A549 (cell line): ENCODE data around the gene DENND4B.

Source experiments
- CHD2 ChIP-seq: fragments of 150-350 bp; IDR thresholded peaks from 2 replicates; pipeline ENCODE4 v1.6.1; 2014; ENCODE audit warnings: low read length; ENCODE audit not compliant: partially characterized antibody
- CTCF ChIP-seq: fragments of >200 bp; sonication (Bioruptor Twin); formaldehyde crosslinking; IDR thresholded peaks from 3 replicates; pipeline ENCODE4 v1.5.1; 2016
- EHMT2 ChIP-seq: fragments of 200-600 bp; sonication (generic); IDR thresholded peaks from 2 replicates; pipeline ENCODE4 v1.6.1; 2016; ENCODE audit warnings: antibody characterized with exemption, low read depth, mild to moderate bottlenecking, moderate library complexity
- EP300 ChIP-seq, 2 experiments: fragments of >200 bp; sonication (Bioruptor Twin); formaldehyde crosslinking; IDR thresholded peaks; 2 replicates in 1 of 2; 3 replicates in 1 of 2; pipeline ENCODE4 v1.6.1; 2016 to 2017
- ESRRA ChIP-seq: fragments of 150-350 bp; IDR thresholded peaks from 2 replicates; pipeline ENCODE4 v1.6.1; 2014; ENCODE audit warnings: mild to moderate bottlenecking, low read length, borderline replicate concordance
- NFE2L2 ChIP-seq: fragments of 150-350 bp; conservative IDR thresholded peaks from 2 replicates; pipeline ENCODE4 v1.6.1; 2014; ENCODE audit warnings: low read length
- PBX3 ChIP-seq: IDR thresholded peaks from 2 replicates; pipeline ENCODE4 v1.6.1; 2012
- POLR2A ChIP-seq: IDR thresholded peaks from 2 replicates; pipeline ENCODE4 v1.6.1; 2012; ENCODE audit warnings: mild to moderate bottlenecking, low read length
- POLR2AphosphoS2 ChIP-seq: conservative IDR thresholded peaks from 2 replicates; pipeline ENCODE4 v1.6.1; 2012; ENCODE audit warnings: low read length, improper control_type of control experiment, inconsistent platforms
- RAD21 ChIP-seq, 2 experiments: fragments of >200 bp in 1 of 2; sonication (Bioruptor Twin) in 1 of 2; formaldehyde crosslinking in 1 of 2; IDR thresholded peaks in 1 of 2; conservative IDR thresholded peaks in 1 of 2; 2 replicates in 1 of 2; 3 replicates in 1 of 2; pipeline ENCODE4 v1.6.1; 2012 to 2018; ENCODE audit warnings: inconsistent platforms in 1 of 2
- RCOR1 ChIP-seq: fragments of 150-350 bp; IDR thresholded peaks from 2 replicates; pipeline ENCODE4 v1.6.1; 2014; ENCODE audit warnings: antibody characterized with exemption, low read length, low read depth
- REST ChIP-seq: fragments of 200-600 bp; sonication (generic); IDR thresholded peaks from 2 replicates; pipeline ENCODE4 v1.6.1; 2016; ENCODE audit warnings: antibody characterized with exemption, mild to moderate bottlenecking, moderate library complexity
- SMC3 ChIP-seq: fragments of >200 bp; sonication (Bioruptor Twin); formaldehyde crosslinking; IDR thresholded peaks from 3 replicates; pipeline ENCODE4 v1.6.1; 2018; ENCODE audit warnings: inconsistent platforms

- no peak for TF ChIP-seq POLR2A
- TF ChIP-seq CHD2, result no peak
- no peak for TF ChIP-seq CTCF
- no peak for TF ChIP-seq REST
- no peak for TF ChIP-seq EP300 (IDR thresholded peaks at IDR 0.05)
- no peak for TF ChIP-seq NFE2L2
- TF ChIP-seq POLR2AphosphoS2, result no peak
- no peak for TF ChIP-seq ESRRA
- no peak for TF ChIP-seq PBX3
- no peak for TF ChIP-seq RAD21 (conservative IDR thresholded peaks at IDR 0.05 in 1 of 2, IDR thresholded peaks at IDR 0.05 in 1 of 2)
- TF ChIP-seq EHMT2, result no peak
- no peak for TF ChIP-seq SMC3
- TF ChIP-seq RCOR1, result no peak
Measured at GRCh38 chr1:153928791-153929341, 17.7 kb downstream of the DENND4B start.
